Mucosa of rectum (tissue), 2 donors: ENCODE measurements around the gene COPS7A.

ENCODE experiments used
- H3K27ac ChIP-seq, 2 donors: one replicate each; pipeline ENCODE4 v1.7.0; 2013; ENCODE audit warnings: inconsistent platforms in 2 of 2, low read depth in 2 of 2, low read length in 2 of 2
- H3K27me3 ChIP-seq, 2 donors: one replicate each; pipeline ENCODE4 v1.7.0; 2013; ENCODE audit warnings: low read length in 2 of 2; ENCODE audit not compliant: control insufficient read depth in 2 of 2, insufficient read depth in 2 of 2
- H3K36me3 ChIP-seq, 2 donors: one replicate each; pipeline ENCODE4 v1.7.0; 2013; ENCODE audit warnings: low read length in 2 of 2; ENCODE audit not compliant: control insufficient read depth in 2 of 2, insufficient read depth in 2 of 2
- H3K4me1 ChIP-seq, 2 donors: one replicate each; pipeline ENCODE4 v1.7.0; 2013; ENCODE audit warnings: low read length in 2 of 2, mild to moderate bottlenecking in 1 of 2; ENCODE audit not compliant: control insufficient read depth in 2 of 2, insufficient read depth in 2 of 2
- H3K4me3 ChIP-seq, 2 donors: one replicate each; pipeline ENCODE4 v1.7.0; 2013; ENCODE audit warnings: low read length in 2 of 2
- H3K9ac ChIP-seq, 2 donors: one replicate each; pipeline ENCODE4 v1.7.0; 2013; ENCODE audit warnings: low read length in 2 of 2, low read depth in 1 of 2, mild to moderate bottlenecking in 1 of 2
- H3K9me3 ChIP-seq, 2 donors: one replicate each; pipeline ENCODE4 v1.7.0; 2013; ENCODE audit warnings: low read length in 2 of 2; ENCODE audit not compliant: control insufficient read depth in 2 of 2
- donor health status: healthy.
- donor health status: Normal muscosa, but diverticular disease.

The COPS7A gene

GRCh38 chr12:6750506-6750905 is 26.7 kb downstream of the COPS7A start:
- no peak overlapping the region for H3K27ac ChIP-seq
- H3K36me3 ChIP-seq = peaks cover 47 to 57% of the 10 kb centered on the region in 2 donors
- H3K27me3 ChIP-seq = no peaks in the 10 kb centered on the region
- H3K9ac ChIP-seq = no peak overlapping the region
- peaks cover 13 to 15% of the 10 kb centered on the region in 2 donors for H3K4me1 ChIP-seq
- no peaks in the 10 kb centered on the region for H3K9me3 ChIP-seq
- H3K4me3 ChIP-seq = no peak overlapping the region

- peaks cover 13 to 15% of the 10 kb centered on the region in 2 donors for H3K4me1 ChIP-seq
- H3K36me3 ChIP-seq = peaks cover 43 to 48% of the 10 kb centered on the region in 2 donors
- no peaks in the 10 kb centered on the region for H3K9me3 ChIP-seq
- H3K27ac ChIP-seq = peak overlapping the region in 1 of 2 donors; percentile 98
- peak overlapping the region; percentile 92 to 95 for H3K4me3 ChIP-seq
- H3K27me3 ChIP-seq = no peaks in the 10 kb centered on the region
- peak overlapping the region; percentile 97 to 98 for H3K9ac ChIP-seq
These were observed 27.9 kb downstream of the COPS7A start for GRCh38 chr12:6751767-6752166.

GRCh38 chr12:6752167-6752920 is 28.5 kb downstream of the COPS7A start:
- Histone ChIP-seq H3K9ac (peak overlapping the region; percentile 97 to 98), H3K27me3 (no peaks in the 10 kb centered on the region), H3K27ac (peak overlapping the region; percentile 98 to 100), H3K36me3 (peaks cover 38 to 43% of the 10 kb centered on the region in 2 donors), H3K4me1 (peaks cover 13 to 15% of the 10 kb centered on the region in 2 donors), H3K9me3 (no peaks in the 10 kb centered on the region), H3K4me3 (peak overlapping the region; percentile 92 to 95)

GRCh38 chr12:6752921-6753771 is 29.3 kb downstream of the COPS7A start, which contains the start of gene MLF2:
Gene MLF2 (minus strand): TSS chr12:6753141. CDS start chr12:6752334, 807 bp downstream.
- peaks cover 30 to 35% of the 10 kb centered on the region in 2 donors for H3K36me3 ChIP-seq
- H3K9ac ChIP-seq = peak within 1 kb of the TSS; percentile 97 to 98
- no peaks in the 10 kb centered on the region for H3K9me3 ChIP-seq
- H3K4me3 ChIP-seq = peak within 1 kb of the TSS; percentile 92 to 95
- H3K27ac ChIP-seq = peak within 1 kb of the TSS; percentile 98 to 100
- peaks cover 13 to 15% of the 10 kb centered on the region in 2 donors for H3K4me1 ChIP-seq
- no peaks in the 10 kb centered on the region for H3K27me3 ChIP-seq

- Histone ChIP-seq H3K4me1 (peaks cover 13 to 15% of the 10 kb centered on the region in 2 donors), H3K36me3 (peaks cover 23 to 28% of the 10 kb centered on the region in 2 donors), H3K9ac (peak overlapping the region; percentile 52 to 98), H3K27me3 (no peaks in the 10 kb centered on the region), H3K27ac (peak overlapping the region; percentile 98 to 100), H3K4me3 (peak overlapping the region in 1 of 2 donors; percentile 92), H3K9me3 (no peaks in the 10 kb centered on the region)
These were observed 30.0 kb downstream of the COPS7A start for GRCh38 chr12:6753772-6754356.

- Histone ChIP-seq H3K4me1 (peaks cover 13 to 15% of the 10 kb centered on the region in 2 donors), H3K36me3 (peaks cover 19 to 23% of the 10 kb centered on the region in 2 donors), H3K4me3 (no peak overlapping the region), H3K9ac (peak overlapping the region in 1 of 2 donors; percentile 14), H3K27me3 (no peaks in the 10 kb centered on the region), H3K27ac (peak overlapping the region in 1 of 2 donors; percentile 100), H3K9me3 (no peaks in the 10 kb centered on the region)
These were observed 30.6 kb downstream of the COPS7A start for GRCh38 chr12:6754411-6754810.

GRCh38 chr12:6757028-6757690 is 33.3 kb downstream of the COPS7A start:
- no peaks in the 10 kb centered on the region for H3K36me3 ChIP-seq
- no peak overlapping the region for H3K27ac ChIP-seq
- H3K9ac ChIP-seq = no peak overlapping the region
- no peaks in the 10 kb centered on the region for H3K9me3 ChIP-seq
- H3K4me3 ChIP-seq = no peak overlapping the region
- peaks cover 8 to 9% of the 10 kb centered on the region in 2 donors for H3K4me1 ChIP-seq
- no peaks in the 10 kb centered on the region for H3K27me3 ChIP-seq

GRCh38 chr12:6758506-6759095 is 34.8 kb downstream of the COPS7A start:
- no peaks in the 10 kb centered on the region for H3K36me3 ChIP-seq
- H3K27ac ChIP-seq = no peak overlapping the region
- no peak overlapping the region for H3K9ac ChIP-seq
- peaks cover 4 to 8% of the 10 kb centered on the region in 2 donors for H3K4me1 ChIP-seq
- H3K4me3 ChIP-seq = no peak overlapping the region
- H3K27me3 ChIP-seq = no peaks in the 10 kb centered on the region
- no peaks in the 10 kb centered on the region for H3K9me3 ChIP-seq

- no peak overlapping the region for H3K27ac ChIP-seq
- no peak overlapping the region for H3K4me3 ChIP-seq
- H3K4me1 ChIP-seq = peaks cover 5 to 11% of the 10 kb centered on the region in 2 donors
- no peaks in the 10 kb centered on the region for H3K27me3 ChIP-seq
- H3K36me3 ChIP-seq = no peaks in the 10 kb centered on the region
- H3K9ac ChIP-seq = no peak overlapping the region
- no peaks in the 10 kb centered on the region for H3K9me3 ChIP-seq
These were observed 35.9 kb downstream of the COPS7A start for GRCh38 chr12:6759741-6760140.
